ENCODE measurements around the gene AP3S2.

DNA sequence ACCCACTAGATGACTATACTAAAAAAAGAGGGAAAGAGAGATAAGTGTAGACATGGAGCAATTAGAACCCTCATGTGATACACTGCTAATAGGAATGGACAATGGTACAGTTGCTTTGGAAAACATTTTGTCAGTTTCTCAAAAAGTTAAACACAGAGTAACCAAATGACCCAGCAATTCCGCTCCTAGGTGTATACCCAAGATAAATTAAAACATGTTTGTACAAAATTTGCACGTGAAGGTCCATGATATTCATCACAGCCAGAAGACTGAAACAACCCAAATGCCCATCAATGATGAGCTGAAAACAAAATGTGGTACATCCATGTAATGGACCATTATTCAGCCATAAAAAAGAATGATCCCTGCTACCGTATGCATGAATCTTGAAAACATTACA is 105.8 kb downstream of the AP3S2 start:
- TF ChIP-seq, protein P1, sequence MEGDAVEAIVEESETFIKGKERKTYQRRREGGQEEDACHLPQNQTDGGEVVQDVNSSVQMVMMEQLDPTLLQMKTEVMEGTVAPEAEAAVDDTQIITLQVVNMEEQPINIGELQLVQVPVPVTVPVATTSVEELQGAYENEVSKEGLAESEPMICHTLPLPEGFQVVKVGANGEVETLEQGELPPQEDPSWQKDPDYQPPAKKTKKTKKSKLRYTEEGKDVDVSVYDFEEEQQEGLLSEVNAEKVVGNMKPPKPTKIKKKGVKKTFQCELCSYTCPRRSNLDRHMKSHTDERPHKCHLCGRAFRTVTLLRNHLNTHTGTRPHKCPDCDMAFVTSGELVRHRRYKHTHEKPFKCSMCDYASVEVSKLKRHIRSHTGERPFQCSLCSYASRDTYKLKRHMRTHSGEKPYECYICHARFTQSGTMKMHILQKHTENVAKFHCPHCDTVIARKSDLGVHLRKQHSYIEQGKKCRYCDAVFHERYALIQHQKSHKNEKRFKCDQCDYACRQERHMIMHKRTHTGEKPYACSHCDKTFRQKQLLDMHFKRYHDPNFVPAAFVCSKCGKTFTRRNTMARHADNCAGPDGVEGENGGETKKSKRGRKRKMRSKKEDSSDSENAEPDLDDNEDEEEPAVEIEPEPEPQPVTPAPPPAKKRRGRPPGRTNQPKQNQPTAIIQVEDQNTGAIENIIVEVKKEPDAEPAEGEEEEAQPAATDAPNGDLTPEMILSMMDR (IDR thresholded peaks at IDR 0.05; ENCODE audit: low read length): no peak
- TF ChIP-seq EZH2 (optimal IDR thresholded peaks at IDR 0.05; ENCODE audit: low read depth, low read length): no peak
